Brain microvascular endothelial cell (primary cell): ENCODE measurements around the gene DCLK1.
"Not testable (repeated sequence)": the region's sequence is repeated elsewhere in the genome, so short reads cannot be mapped to it uniquely, and the experiment has no call there.

ENCODE experiments used
- DNase-seq: peaks from one replicate; pipeline ENCODE4 v3.0.0-alpha.2; 2020
- H3K27ac ChIP-seq: fragments of 250-450 bp; sonication (Bioruptor Pico); 2 replicates; pipeline ENCODE4 v1.5.1; 2020; ENCODE audit warnings: mild to moderate bottlenecking, moderate library complexity
- H3K27me3 ChIP-seq: fragments of 250-450 bp; sonication (Bioruptor Pico); replicated peaks from 2 replicates; pipeline ENCODE4 v1.5.1; 2020; ENCODE audit warnings: mild to moderate bottlenecking
- H3K36me3 ChIP-seq: fragments of 250-450 bp; sonication (Bioruptor Pico); replicated peaks from 2 replicates; pipeline ENCODE4 v1.5.1; 2020; ENCODE audit warnings: mild to moderate bottlenecking
- H3K4me3 ChIP-seq: 2 replicates; pipeline ENCODE4 v1.5.1; 2011; ENCODE audit warnings: low read depth, mild to moderate bottlenecking, control low read depth, low read length, moderate library complexity
- CTCF ChIP-seq: IDR thresholded peaks from 2 replicates; pipeline ENCODE4 v1.5.1; 2011; ENCODE audit warnings: low read depth, mild to moderate bottlenecking, moderate library complexity, low read length, control low read depth, inconsistent platforms; ENCODE audit errors: missing control alignments
- in situ Hi-C: cut with HindIII; loops from 2 replicates; pipeline ENCODE4 v1.10.0; 2017; ENCODE audit warnings: low sequenced_read_pairs, low pct_ligation_motif_present

The DCLK1 gene

GRCh38 chr13:35984776-35985453 lies 146.3 kb downstream of the DCLK1 start:
- Histone ChIP-seq H3K36me3 (no peaks in the 10 kb centered on the region), H3K27ac (no peak overlapping the region), H3K4me3 (no peak overlapping the region), H3K27me3 (no peaks in the 10 kb centered on the region)
- in situ Hi-C loops: no loop called here
- no peak for TF ChIP-seq CTCF
- no peak for DNase-seq

- no peak for DNase-seq
- no peaks in the 10 kb centered on the region for H3K36me3 ChIP-seq
- peak; percentile 17 for TF ChIP-seq CTCF
- no peak overlapping the region for H3K27ac ChIP-seq
- H3K27me3 ChIP-seq: no peaks in the 10 kb centered on the region
- in situ Hi-C loops: no loop called here
- H3K4me3 ChIP-seq: no peak overlapping the region
These were observed 146.9 kb downstream of the DCLK1 start for GRCh38 chr13:35984287-35984686.

- H3K4me3 ChIP-seq, DNase-seq, H3K27ac ChIP-seq, H3K27me3 ChIP-seq, in situ Hi-C loops, H3K36me3 ChIP-seq: not testable (repeated sequence)
These were observed 147.5 kb downstream of the DCLK1 start for GRCh38 chr13:35983703-35984102.

GRCh38 chr13:35983206-35983605 lies 148.0 kb downstream of the DCLK1 start:
- H3K27ac ChIP-seq: no peak overlapping the region
- H3K27me3 ChIP-seq: no peaks in the 10 kb centered on the region
- no peak for DNase-seq
- H3K36me3 ChIP-seq: no peaks in the 10 kb centered on the region
- no peak for TF ChIP-seq CTCF
- no peak overlapping the region for H3K4me3 ChIP-seq
- in situ Hi-C loops: no loop called here

- no peaks in the 10 kb centered on the region for H3K27me3 ChIP-seq
- peak overlapping the region; percentile 88 for H3K27ac ChIP-seq
- no peak for TF ChIP-seq CTCF
- no peaks in the 10 kb centered on the region for H3K36me3 ChIP-seq
- in situ Hi-C loops: no loop called here
- DNase-seq: peak; percentile 88
- no peak overlapping the region for H3K4me3 ChIP-seq
These were observed 151.7 kb downstream of the DCLK1 start for GRCh38 chr13:35979361-35979951.

- in situ Hi-C loops: no loop called here
- no peak overlapping the region for H3K4me3 ChIP-seq
- peak; percentile 81 for DNase-seq
- peak; percentile 50 for TF ChIP-seq CTCF
- no peaks in the 10 kb centered on the region for H3K36me3 ChIP-seq
- H3K27me3 ChIP-seq: no peaks in the 10 kb centered on the region
- peak overlapping the region; percentile 88 for H3K27ac ChIP-seq
These were observed 152.4 kb downstream of the DCLK1 start for GRCh38 chr13:35978607-35979316.
